ENCODE results near the gene MRPL32.

Gene MRPL32

GRCh38 chr7:42911454-42912447 lies 20.4 kb upstream of the MRPL32 start, which contains the start of gene C7orf25:
Gene C7orf25, minus strand, starts transcription at chr7:42912070. Its CDS starts 1,170 bp downstream, at chr7:42910900.
- Histone ChIP-seq H3K4me1 (ENCODE audit: control insufficient read depth, low read depth, low read length) (peaks cover 18% of the 10 kb centered on the region), H3K9me3 (ENCODE audit: control insufficient read depth, low read depth, low read length) (no peaks in the 10 kb centered on the region), H3K4me3 (ENCODE audit: low read length) (peak within 1 kb of the TSS; percentile 90), H3K9ac (ENCODE audit: low read length) (peak within 1 kb of the TSS; percentile 74), H3K27me3 (ENCODE audit: control insufficient read depth, insufficient read depth, low read length) (no peaks in the 10 kb centered on the region), H3K36me3 (ENCODE audit: control insufficient read depth, low read depth, low read length) (peaks cover 23% of the 10 kb centered on the region), H3K27ac (ENCODE audit: low read length) (peak within 1 kb of the TSS; percentile 41)

GRCh38 chr7:42913591-42913990 lies 18.6 kb upstream of the MRPL32 start:
- Histone ChIP-seq H3K27me3 (ENCODE audit: control insufficient read depth, insufficient read depth, low read length) (no peaks in the 10 kb centered on the region), H3K9me3 (ENCODE audit: control insufficient read depth, low read depth, low read length) (no peaks in the 10 kb centered on the region), H3K9ac (ENCODE audit: low read length) (no peak overlapping the region), H3K4me1 (ENCODE audit: control insufficient read depth, low read depth, low read length) (peaks cover 18% of the 10 kb centered on the region), H3K36me3 (ENCODE audit: control insufficient read depth, low read depth, low read length) (peaks cover 36% of the 10 kb centered on the region), H3K4me3 (ENCODE audit: low read length) (no peak overlapping the region), H3K27ac (ENCODE audit: low read length) (no peak overlapping the region)

GRCh38 chr7:42914009-42914408 lies 18.2 kb upstream of the MRPL32 start:
- Histone ChIP-seq H3K4me3 (ENCODE audit: low read length) (no peak overlapping the region), H3K27ac (ENCODE audit: low read length) (no peak overlapping the region), H3K9me3 (ENCODE audit: control insufficient read depth, low read depth, low read length) (no peaks in the 10 kb centered on the region), H3K27me3 (ENCODE audit: control insufficient read depth, insufficient read depth, low read length) (no peaks in the 10 kb centered on the region), H3K4me1 (ENCODE audit: control insufficient read depth, low read depth, low read length) (peaks cover 18% of the 10 kb centered on the region), H3K36me3 (ENCODE audit: control insufficient read depth, low read depth, low read length) (peaks cover 37% of the 10 kb centered on the region), H3K9ac (ENCODE audit: low read length) (no peak overlapping the region)

GRCh38 chr7:42914421-42915045 lies 17.6 kb upstream of the MRPL32 start:
- no peak overlapping the region for H3K4me3 ChIP-seq (ENCODE audit: low read length)
- H3K27me3 ChIP-seq (ENCODE audit: control insufficient read depth, insufficient read depth, low read length), result no peaks in the 10 kb centered on the region
- H3K9me3 ChIP-seq (ENCODE audit: control insufficient read depth, low read depth, low read length), result no peaks in the 10 kb centered on the region
- H3K9ac ChIP-seq (ENCODE audit: low read length), result no peak overlapping the region
- peaks cover 42% of the 10 kb centered on the region for H3K36me3 ChIP-seq (ENCODE audit: control insufficient read depth, low read depth, low read length)
- peaks cover 18% of the 10 kb centered on the region for H3K4me1 ChIP-seq (ENCODE audit: control insufficient read depth, low read depth, low read length)
- H3K27ac ChIP-seq (ENCODE audit: low read length), result no peak overlapping the region

GRCh38 chr7:42915356-42915755 lies 16.8 kb upstream of the MRPL32 start:
- Histone ChIP-seq H3K27ac (ENCODE audit: low read length) (no peak overlapping the region), H3K4me3 (ENCODE audit: low read length) (no peak overlapping the region), H3K9me3 (ENCODE audit: control insufficient read depth, low read depth, low read length) (no peaks in the 10 kb centered on the region), H3K4me1 (ENCODE audit: control insufficient read depth, low read depth, low read length) (peaks cover 18% of the 10 kb centered on the region), H3K27me3 (ENCODE audit: control insufficient read depth, insufficient read depth, low read length) (no peaks in the 10 kb centered on the region), H3K9ac (ENCODE audit: low read length) (no peak overlapping the region), H3K36me3 (ENCODE audit: control insufficient read depth, low read depth, low read length) (peaks cover 51% of the 10 kb centered on the region)

- Histone ChIP-seq H3K4me3 (ENCODE audit: low read length) (no peak overlapping the region), H3K36me3 (ENCODE audit: control insufficient read depth, low read depth, low read length) (peaks cover 86% of the 10 kb centered on the region), H3K27ac (ENCODE audit: low read length) (no peak overlapping the region), H3K9ac (ENCODE audit: low read length) (no peak overlapping the region), H3K27me3 (ENCODE audit: control insufficient read depth, insufficient read depth, low read length) (no peaks in the 10 kb centered on the region), H3K9me3 (ENCODE audit: control insufficient read depth, low read depth, low read length) (no peaks in the 10 kb centered on the region), H3K4me1 (ENCODE audit: control insufficient read depth, low read depth, low read length) (no peaks in the 10 kb centered on the region)
These were observed 10.0 kb upstream of the MRPL32 start for GRCh38 chr7:42922017-42922753.

- H3K27ac ChIP-seq (ENCODE audit: low read length), result no peak overlapping the region
- H3K4me3 ChIP-seq (ENCODE audit: low read length), result no peak overlapping the region
- H3K9me3 ChIP-seq (ENCODE audit: control insufficient read depth, low read depth, low read length), result no peaks in the 10 kb centered on the region
- H3K36me3 ChIP-seq (ENCODE audit: control insufficient read depth, low read depth, low read length), result peaks cover 74% of the 10 kb centered on the region
- no peaks in the 10 kb centered on the region for H3K27me3 ChIP-seq (ENCODE audit: control insufficient read depth, insufficient read depth, low read length)
- no peak overlapping the region for H3K9ac ChIP-seq (ENCODE audit: low read length)
- H3K4me1 ChIP-seq (ENCODE audit: control insufficient read depth, low read depth, low read length), result no peaks in the 10 kb centered on the region
These were observed 7.8 kb upstream of the MRPL32 start for GRCh38 chr7:42924223-42924838.

GRCh38 chr7:42925630-42926029 lies 6.5 kb upstream of the MRPL32 start:
- Histone ChIP-seq H3K27ac (ENCODE audit: low read length) (no peak overlapping the region), H3K36me3 (ENCODE audit: control insufficient read depth, low read depth, low read length) (peaks cover 61% of the 10 kb centered on the region)

GRCh38 chr7:42926204-42926603 lies 6.0 kb upstream of the MRPL32 start:
- H3K9ac ChIP-seq (ENCODE audit: low read length), result no peak overlapping the region
- no peak overlapping the region for H3K4me3 ChIP-seq (ENCODE audit: low read length)
- no peak overlapping the region for H3K27ac ChIP-seq (ENCODE audit: low read length)
- no peaks in the 10 kb centered on the region for H3K27me3 ChIP-seq (ENCODE audit: control insufficient read depth, insufficient read depth, low read length)
- H3K4me1 ChIP-seq (ENCODE audit: control insufficient read depth, low read depth, low read length), result peaks cover 5% of the 10 kb centered on the region
- H3K9me3 ChIP-seq (ENCODE audit: control insufficient read depth, low read depth, low read length), result no peaks in the 10 kb centered on the region
- H3K36me3 ChIP-seq (ENCODE audit: control insufficient read depth, low read depth, low read length), result peaks cover 55% of the 10 kb centered on the region

More at GRCh38 chr7:42925630-42926029, 6.5 kb upstream of the MRPL32 start:
- Histone ChIP-seq H3K9me3 (ENCODE audit: control insufficient read depth, low read depth, low read length) (no peaks in the 10 kb centered on the region), H3K4me3 (ENCODE audit: low read length) (no peak overlapping the region), H3K27me3 (ENCODE audit: control insufficient read depth, insufficient read depth, low read length) (no peaks in the 10 kb centered on the region), H3K9ac (ENCODE audit: low read length) (no peak overlapping the region), H3K4me1 (ENCODE audit: control insufficient read depth, low read depth, low read length) (peaks cover 1% of the 10 kb centered on the region)

- Histone ChIP-seq H3K27me3 (ENCODE audit: control insufficient read depth, insufficient read depth, low read length) (no peaks in the 10 kb centered on the region), H3K9me3 (ENCODE audit: control insufficient read depth, low read depth, low read length) (no peaks in the 10 kb centered on the region), H3K9ac (ENCODE audit: low read length) (no peak overlapping the region), H3K36me3 (ENCODE audit: control insufficient read depth, low read depth, low read length) (peaks cover 29% of the 10 kb centered on the region), H3K4me1 (ENCODE audit: control insufficient read depth, low read depth, low read length) (peaks cover 5% of the 10 kb centered on the region), H3K4me3 (ENCODE audit: low read length) (no peak overlapping the region), H3K27ac (ENCODE audit: low read length) (no peak overlapping the region)
These were observed 3.4 kb upstream of the MRPL32 start for GRCh38 chr7:42928754-42929153.

- peak overlapping the region; percentile 97 for H3K4me3 ChIP-seq (ENCODE audit: low read length)
- no peaks in the 10 kb centered on the region for H3K27me3 ChIP-seq (ENCODE audit: control insufficient read depth, insufficient read depth, low read length)
- peaks cover 27% of the 10 kb centered on the region for H3K36me3 ChIP-seq (ENCODE audit: control insufficient read depth, low read depth, low read length)
- H3K9me3 ChIP-seq (ENCODE audit: control insufficient read depth, low read depth, low read length), result no peaks in the 10 kb centered on the region
- peaks cover 5% of the 10 kb centered on the region for H3K4me1 ChIP-seq (ENCODE audit: control insufficient read depth, low read depth, low read length)
- no peak overlapping the region for H3K9ac ChIP-seq (ENCODE audit: low read length)
- H3K27ac ChIP-seq (ENCODE audit: low read length), result no peak overlapping the region
These were observed 2.7 kb upstream of the MRPL32 start for GRCh38 chr7:42929449-42929848.
